Measurements from ENCODE around the gene OR2V1.

Gene OR2V1

GRCh38 chr5:181163487-181164075 lies 32.6 kb upstream of the OR2V1 start:
- H3K4me3 ChIP-seq (ENCODE audit: low read length) = no peak overlapping the region
- no peak for TF ChIP-seq CTCF (conservative IDR thresholded peaks at IDR 0.05; ENCODE audit: low read length)
- DNase-seq (ENCODE audit: low read depth) = no peak

- no peak for DNase-seq (ENCODE audit: low read depth)
- TF ChIP-seq CTCF (conservative IDR thresholded peaks at IDR 0.05; ENCODE audit: low read length) = no peak
- peak overlapping the region; percentile 50 for H3K4me3 ChIP-seq (ENCODE audit: low read length)
Observed at GRCh38 chr5:181161534-181162175, 30.7 kb upstream of the OR2V1 start.

GRCh38 chr5:181160755-181161533 lies 30.0 kb upstream of the OR2V1 start:
- DNase-seq (ENCODE audit: low read depth) = peak; percentile 73
- H3K4me3 ChIP-seq (ENCODE audit: low read length) = peak overlapping the region; percentile 50

GRCh38 chr5:181160152-181160754 lies 29.3 kb upstream of the OR2V1 start:
- H3K4me3 ChIP-seq (ENCODE audit: low read length) = peak overlapping the region; percentile 64
- peak; percentile 53 for DNase-seq (ENCODE audit: low read depth)
- no peak for TF ChIP-seq CTCF (conservative IDR thresholded peaks at IDR 0.05; ENCODE audit: low read length)

- peak; percentile 92 for TF ChIP-seq CTCF (conservative IDR thresholded peaks at IDR 0.05; ENCODE audit: low read length)
- DNase-seq (ENCODE audit: low read depth) = peak; percentile 71
- H3K4me3 ChIP-seq (ENCODE audit: low read length) = peak overlapping the region; percentile 64
Observed at GRCh38 chr5:181159286-181160151, 28.6 kb upstream of the OR2V1 start.

GRCh38 chr5:181158869-181159268 lies 27.9 kb upstream of the OR2V1 start:
- no peak overlapping the region for H3K4me3 ChIP-seq (ENCODE audit: low read length)
- DNase-seq (ENCODE audit: low read depth) = no peak
- TF ChIP-seq CTCF (conservative IDR thresholded peaks at IDR 0.05; ENCODE audit: low read length) = no peak

- no peak overlapping the region for H3K4me3 ChIP-seq (ENCODE audit: low read length)
- no peak for DNase-seq (ENCODE audit: low read depth)
- TF ChIP-seq CTCF (conservative IDR thresholded peaks at IDR 0.05; ENCODE audit: low read length) = no peak
Observed at GRCh38 chr5:181156758-181157157, 25.8 kb upstream of the OR2V1 start.
